GM12874 (cell line): ENCODE measurements around the gene OR52B2.

Source experiments
- CTCF ChIP-seq: IDR thresholded peaks from 2 replicates; pipeline ENCODE4 v1.5.1; 2011; ENCODE audit warnings: low read depth, mild to moderate bottlenecking, control low read depth, low read length, moderate library complexity; ENCODE audit not compliant: insufficient read depth

The OR52B2 gene

GRCh38 chr11:6152126-6152525 is 18.0 kb downstream of the OR52B2 start:
- TF ChIP-seq CTCF, result no peak

- no peak for TF ChIP-seq CTCF
Observed at GRCh38 chr11:6151117-6151516, 19.0 kb downstream of the OR52B2 start.

- TF ChIP-seq CTCF, result no peak
Observed at GRCh38 chr11:6142936-6143335, 27.2 kb downstream of the OR52B2 start.

GRCh38 chr11:6132431-6132830 is 37.7 kb downstream of the OR52B2 start:
- no peak for TF ChIP-seq CTCF

- TF ChIP-seq CTCF, result no peak
Observed at GRCh38 chr11:6129635-6130034, 40.5 kb downstream of the OR52B2 start.

GRCh38 chr11:6129011-6129410 is 41.1 kb downstream of the OR52B2 start:
- TF ChIP-seq CTCF, result no peak

- TF ChIP-seq CTCF, result no peak
Observed at GRCh38 chr11:6127881-6128280, 42.2 kb downstream of the OR52B2 start.

- no peak for TF ChIP-seq CTCF
Observed at GRCh38 chr11:6124245-6124644, 45.9 kb downstream of the OR52B2 start.
